ENCODE data around the gene OSGIN1. TPM values are rescaled to one million over a fixed set of nuclear protein-coding genes. Genes with fewer than 3 reads are reported as not detected.

Gene OSGIN1
- total RNA-seq, 4 donors from 2014 or later, result 17.3 to 99.7 (median 75.2) TPM

- no peak for DNase-seq
- TF ChIP-seq CTCF (IDR thresholded peaks at IDR 0.05), result no peak
Observed at GRCh38 chr16:83942074-83942473, 11.0 kb upstream of the OSGIN1 start.

GRCh38 chr16:83942815-83943515, 10.1 kb upstream of the OSGIN1 start:
- H3K4me1 ChIP-seq, result no peaks in the 10 kb centered on the region
- no peak overlapping the region for H3K27ac ChIP-seq
- no peaks in the 10 kb centered on the region for H3K9me3 ChIP-seq
- TF ChIP-seq CTCF (IDR thresholded peaks at IDR 0.05) (no peak), POLR2A (IDR thresholded peaks at IDR 0.05) (no peak)
- no peaks in the 10 kb centered on the region for H3K27me3 ChIP-seq
- no peak for DNase-seq
- no peaks in the 10 kb centered on the region for H3K36me3 ChIP-seq
- H3K4me3 ChIP-seq, result no peak overlapping the region

More at GRCh38 chr16:83942074-83942473, 11.0 kb upstream of the OSGIN1 start:
- Histone ChIP-seq H3K4me1 (no peaks in the 10 kb centered on the region), H3K27ac (no peak overlapping the region), H3K4me3 (no peak overlapping the region), H3K36me3 (no peaks in the 10 kb centered on the region), H3K27me3 (no peaks in the 10 kb centered on the region), H3K9me3 (no peaks in the 10 kb centered on the region)

GRCh38 chr16:83943516-83944050, 9.5 kb upstream of the OSGIN1 start:
- H3K4me3 ChIP-seq, result no peak overlapping the region
- H3K36me3 ChIP-seq, result no peaks in the 10 kb centered on the region
- no peak for DNase-seq
- TF ChIP-seq POLR2A (IDR thresholded peaks at IDR 0.05) (no peak), CTCF (IDR thresholded peaks at IDR 0.05) (no peak)
- no peak overlapping the region for H3K27ac ChIP-seq
- no peaks in the 10 kb centered on the region for H3K4me1 ChIP-seq
- H3K27me3 ChIP-seq, result no peaks in the 10 kb centered on the region
- no peaks in the 10 kb centered on the region for H3K9me3 ChIP-seq

- DNase-seq, result no peak
- H3K36me3 ChIP-seq, result no peaks in the 10 kb centered on the region
- no peaks in the 10 kb centered on the region for H3K27me3 ChIP-seq
- no peaks in the 10 kb centered on the region for H3K9me3 ChIP-seq
- no peak overlapping the region for H3K27ac ChIP-seq
- no peak for TF ChIP-seq CTCF (IDR thresholded peaks at IDR 0.05)
- TF ChIP-seq POLR2A (IDR thresholded peaks at IDR 0.05), result no peak
- H3K4me3 ChIP-seq, result no peak overlapping the region
- peaks cover 0 to 7% (median 0%) of the 10 kb centered on the region in 4 donors for H3K4me1 ChIP-seq
Observed at GRCh38 chr16:83945587-83945986, 7.5 kb upstream of the OSGIN1 start.

- H3K4me1 ChIP-seq, result peaks cover 0 to 9% (median 0%) of the 10 kb centered on the region in 4 donors
- no peaks in the 10 kb centered on the region for H3K9me3 ChIP-seq
- no peak overlapping the region for H3K4me3 ChIP-seq
- no peak for TF ChIP-seq POLR2A (IDR thresholded peaks at IDR 0.05)
- TF ChIP-seq CTCF (IDR thresholded peaks at IDR 0.05), result no peak
- H3K27me3 ChIP-seq, result no peaks in the 10 kb centered on the region
- no peaks in the 10 kb centered on the region for H3K36me3 ChIP-seq
- DNase-seq, result no peak
- H3K27ac ChIP-seq, result no peak overlapping the region
Observed at GRCh38 chr16:83946154-83946780, 6.8 kb upstream of the OSGIN1 start.

Data from Peyer's patch (tissue), 4 donors.